H1 (cell line): ENCODE measurements around the gene JOSD2. TPM values are rescaled to one million over a fixed set of nuclear protein-coding genes. Genes with fewer than 3 reads are reported as not detected.

Experiments
- RFX5 ChIP-seq: IDR thresholded peaks from 2 replicates; pipeline ENCODE4 v1.6.1; 2011; ENCODE audit warnings: low read depth, low read length, improper control_type of control experiment, borderline replicate concordance
- TCF12 ChIP-seq: IDR thresholded peaks from 2 replicates; pipeline ENCODE4 v1.6.1; 2011; ENCODE audit warnings: low read depth, mild to moderate bottlenecking, low read length
- polyA plus RNA-seq, 7 experiments: library from polyadenylated mRNA; depleted of rRNA in 3 of 7; stranded (reverse) in 5 of 7; unstranded in 2 of 7; fragments of >200 nt in 5 of 7; fragments of 200-250 nt in 2 of 7; gene quantifications; 1 replicate in 5 of 7; 2 replicates in 1 of 7; 4 replicates in 1 of 7; pipeline versions ENCODE4 v1.2.1 to v1.2.3, GENCODE V29; 2011 to 2013; ENCODE audit warnings: missing spikeins in 2 of 7, mixed read lengths in 2 of 7
- total RNA-seq: library from RNA; stranded (reverse); fragmentation: NEBNext Ultra II Directional; extraction: Animal tissue kit (Norgen Biotek cat#: 25700); gene quantifications from 2 replicates; pipeline ENCODE4 v1.2.1, GENCODE V29; 2021

Gene JOSD2
- total and polyA plus RNA-seq, 2 of the 8 experiments (the other 6 are each of a cell fraction or from before 2014, with no cell fraction given), result 1.9 to 6.6 TPM

DNA sequence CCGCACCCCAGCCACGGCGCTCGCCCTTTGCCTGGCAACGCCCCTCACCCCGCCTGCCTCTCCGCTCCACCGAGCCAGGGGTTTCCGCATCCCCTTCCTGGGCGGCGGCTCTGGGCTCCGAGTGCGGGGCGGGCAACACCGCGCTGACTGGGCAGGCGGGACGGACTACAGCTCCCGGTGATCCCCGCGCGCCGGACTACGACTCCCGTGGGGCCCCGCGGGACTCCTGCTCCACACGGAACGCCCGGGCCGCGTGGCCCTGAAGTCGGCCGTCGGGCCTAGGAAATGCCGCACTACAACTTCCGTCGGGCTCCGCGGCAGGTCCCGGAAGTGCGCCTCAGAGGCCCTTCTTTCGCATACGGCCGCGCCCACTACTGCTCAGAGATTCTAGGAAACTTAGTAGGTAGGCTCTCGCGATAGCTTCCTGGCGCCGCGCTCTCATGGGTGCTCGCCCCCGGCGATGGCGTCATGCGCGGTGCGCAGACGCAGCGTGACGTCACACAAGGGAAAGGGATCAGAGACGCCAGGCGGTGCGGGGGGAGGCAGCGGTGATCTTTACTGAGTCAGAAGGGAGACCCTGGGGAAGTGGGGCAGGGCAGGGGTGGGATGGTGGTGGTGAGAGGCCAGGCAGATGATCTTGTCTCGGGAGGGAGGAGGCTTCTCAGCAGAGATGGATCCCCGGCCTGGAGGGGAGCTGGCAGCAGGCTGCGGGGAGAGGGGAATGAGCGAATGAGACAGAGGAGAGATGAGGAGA is at the start of gene JOSD2 (continued):
- TF ChIP-seq TCF12 (no peak), RFX5 (0 out of 2 replicates have a peak, but pooled peaks have one; percentile 28)
